ENCODE results near the gene TAF11L7. TPM values are rescaled to one million over a fixed set of nuclear protein-coding genes. Genes with fewer than 3 reads are reported as not detected.

TAF11L7 gene
- total and polyA plus RNA-seq, 2 donors (not counting 3 experiments of a cell fraction or from before 2014, with no cell fraction given), result not detected

GRCh38 chr5:17625686-17626085, 40.1 kb upstream of the TAF11L7 start:
- no peaks in the 10 kb centered on the region for H3K36me3 ChIP-seq (ENCODE audit: control insufficient read depth in 2 of 2, extremely low read depth in 1 of 2, insufficient read depth in 2 of 2, low read length in 2 of 2)
- ChIA-PET CTCF (no interaction called here), POLR2A (no interaction called here)
- no peaks in the 10 kb centered on the region for H3K27me3 ChIP-seq (ENCODE audit: control insufficient read depth in 2 of 2, insufficient read depth in 2 of 2, low read length in 2 of 2)
- no peak overlapping the region for H3K4me2 ChIP-seq (ENCODE audit: insufficient read depth, low read length)
- no peak overlapping the region for H3K4me3 ChIP-seq (replicated peaks in 1 of 3; ENCODE audit: insufficient read depth in 1 of 3, low read depth in 1 of 3, low read length in 3 of 3)
- no TSS peak for BruUV-seq (replicated peaks)
- FAIRE-seq (no peak), DNase-seq (ENCODE audit: low read depth, low spot score) (no peak)
- no peaks in the 10 kb centered on the region for H4K20me1 ChIP-seq (replicated peaks; ENCODE audit: control insufficient read depth, extremely low read depth, insufficient read depth, low read length)
- no peaks in the 10 kb centered on the region for H3K9me3 ChIP-seq (replicated peaks; ENCODE audit: control insufficient read depth, insufficient read depth, low read length)
- no peaks in the 10 kb centered on the region for H3K4me1 ChIP-seq (ENCODE audit: control insufficient read depth, extremely low read depth, insufficient read depth, low read length)
- intact Hi-C loops (cut with micrococcal nuclease) (no loop called here), dilution Hi-C loops (cut with MboI; ENCODE audit: extremely low pct_ligation_motif_present, low sequenced_read_pairs) (no loop called here)
- H3K9ac ChIP-seq (replicated peaks; ENCODE audit: extremely low read depth, insufficient read depth, low read length), result no peak overlapping the region
- H3K27ac ChIP-seq (ENCODE audit: insufficient read depth, low read depth, low read length), result no peak overlapping the region
- no peaks in the 10 kb centered on the region for H3K9me1 ChIP-seq (replicated peaks; ENCODE audit: control insufficient read depth, extremely low read depth, insufficient read depth, low read length)
- no peak overlapping the region for H2AFZ ChIP-seq (ENCODE audit: low read depth, low read length)
- TF ChIP-seq MYC (IDR thresholded peaks at IDR 0.05; ENCODE audit: low read depth, low read length) (no peak), POLR2A (IDR thresholded peaks at IDR 0.05; ENCODE audit: low read depth, low read length) (no peak), POLR2AphosphoS5 (IDR thresholded peaks at IDR 0.05; ENCODE audit: insufficient read depth, low read depth, low read length) (no peak), MAX (IDR thresholded peaks at IDR 0.05; ENCODE audit: insufficient read depth, insufficient read length) (no peak), GATA2 (IDR thresholded peaks at IDR 0.05; ENCODE audit: insufficient read depth, insufficient read length, low read depth, low read length) (no peak), FOS (IDR thresholded peaks at IDR 0.05; ENCODE audit: borderline replicate concordance, insufficient read depth, low read length) (no peak), CTCF (IDR thresholded peaks at IDR 0.05; ENCODE audit: extremely low read depth in 1 of 2, insufficient read depth in 1 of 2, low read depth in 1 of 2, low read length in 2 of 2) (no peak), JUN (IDR thresholded peaks at IDR 0.05; ENCODE audit: borderline replicate concordance, insufficient read depth, insufficient read length, low read depth) (no peak)
- H3K79me2 ChIP-seq (ENCODE audit: control insufficient read depth, insufficient read depth, low read length), result no peaks in the 10 kb centered on the region
